ENCODE measurements around the gene BMP10. TPM values are rescaled to one million over a fixed set of nuclear protein-coding genes. Genes with fewer than 3 reads are reported as not detected.
A peak's percentile ranks its signal among the peaks of the same experiment; 100 is the strongest.

The BMP10 gene
- total RNA-seq, 2 donors from 2014 or later = not detected

DNA sequence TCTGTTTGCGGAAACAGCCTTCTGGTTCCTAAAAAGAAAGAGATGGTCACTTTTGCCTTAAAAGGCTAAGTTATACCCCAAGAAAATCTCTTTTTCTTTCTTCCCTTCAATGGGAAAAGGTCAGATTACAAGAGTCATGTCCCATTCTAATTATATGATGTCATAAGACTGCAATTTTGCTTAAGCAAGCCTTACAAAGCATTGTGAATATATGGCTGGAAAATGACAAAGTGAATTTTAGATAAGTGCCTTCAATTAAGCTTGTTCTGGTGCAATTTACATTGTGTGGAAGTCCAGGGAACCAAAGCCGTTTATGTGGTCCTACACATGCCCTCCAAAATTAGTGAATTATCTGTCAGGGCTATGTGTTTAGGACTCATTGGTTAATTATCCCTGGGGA lies 7.6 kb upstream of the BMP10 start:
- H3K4me1 Mint-ChIP-seq = no peaks in the 10 kb centered on the region
- no peak overlapping the region for H3K4me3 Mint-ChIP-seq
- ATAC-seq (replicated peaks) = no peak
- H3K27ac Mint-ChIP-seq = no peak overlapping the region
- H3K27me3 Mint-ChIP-seq = peaks cover 7% of the 10 kb centered on the region
- no peaks in the 10 kb centered on the region for H3K36me3 Mint-ChIP-seq (ENCODE audit: low read depth)
- H3K9me3 Mint-ChIP-seq = no peaks in the 10 kb centered on the region

GRCh38 chr2:68878071-68878711 lies 7.0 kb upstream of the BMP10 start:
- Mint-ChIP-seq H3K36me3 (ENCODE audit: low read depth) (no peaks in the 10 kb centered on the region), H3K27me3 (peaks cover 7% of the 10 kb centered on the region), H3K4me1 (no peaks in the 10 kb centered on the region), H3K27ac (no peak overlapping the region), H3K4me3 (no peak overlapping the region), H3K9me3 (no peaks in the 10 kb centered on the region)
- no peak for ATAC-seq (replicated peaks)

DNA sequence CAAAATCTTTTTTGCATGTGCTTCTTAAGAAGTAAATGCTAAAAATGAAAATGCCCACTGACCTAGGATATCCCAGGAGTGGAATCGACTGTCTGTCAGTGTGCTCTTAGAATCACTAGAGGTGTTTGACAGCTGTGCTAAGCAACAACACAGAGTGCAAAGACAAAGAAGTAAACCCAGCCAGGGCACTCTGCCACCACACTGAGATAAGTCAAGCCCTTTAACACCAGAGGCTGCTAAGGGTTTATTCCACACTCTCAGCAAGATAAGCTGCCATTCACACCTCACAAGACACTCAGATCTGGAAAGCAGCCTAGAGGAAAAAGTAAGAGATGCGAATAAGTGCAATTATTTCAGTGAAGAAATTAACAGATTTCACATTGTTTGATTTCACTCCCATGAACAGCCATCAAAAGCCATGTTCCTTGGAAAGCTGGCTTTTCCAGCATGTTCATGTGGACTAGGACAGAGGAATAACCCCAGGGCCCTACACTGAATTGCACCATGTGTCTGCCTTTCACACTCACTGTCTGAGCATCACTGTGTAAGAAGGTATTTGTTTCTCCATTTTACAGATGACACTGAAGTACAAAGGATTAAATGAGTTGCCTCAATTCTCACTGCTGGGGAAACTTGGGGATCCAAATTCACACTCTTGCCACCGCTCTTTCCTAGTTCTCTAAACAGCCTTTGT lies 6.0 kb upstream of the BMP10 start:
- ATAC-seq (replicated peaks) = no peak
- Mint-ChIP-seq H3K4me1 (no peaks in the 10 kb centered on the region), H3K4me3 (no peak overlapping the region), H3K9me3 (no peaks in the 10 kb centered on the region), H3K36me3 (ENCODE audit: low read depth) (no peaks in the 10 kb centered on the region), H3K27ac (no peak overlapping the region), H3K27me3 (peaks cover 7% of the 10 kb centered on the region)

GRCh38 chr2:68870215-68870614 lies 982 bp downstream of the BMP10 start:
- no peaks in the 10 kb centered on the region for H3K4me1 Mint-ChIP-seq
- no peak for ATAC-seq (replicated peaks)
- H3K27ac Mint-ChIP-seq = peak overlapping the region; percentile 75
- no peaks in the 10 kb centered on the region for H3K36me3 Mint-ChIP-seq (ENCODE audit: low read depth)
- H3K4me3 Mint-ChIP-seq = peak overlapping the region; percentile 0
- H3K27me3 Mint-ChIP-seq = no peaks in the 10 kb centered on the region
- H3K9me3 Mint-ChIP-seq = no peaks in the 10 kb centered on the region

DNA sequence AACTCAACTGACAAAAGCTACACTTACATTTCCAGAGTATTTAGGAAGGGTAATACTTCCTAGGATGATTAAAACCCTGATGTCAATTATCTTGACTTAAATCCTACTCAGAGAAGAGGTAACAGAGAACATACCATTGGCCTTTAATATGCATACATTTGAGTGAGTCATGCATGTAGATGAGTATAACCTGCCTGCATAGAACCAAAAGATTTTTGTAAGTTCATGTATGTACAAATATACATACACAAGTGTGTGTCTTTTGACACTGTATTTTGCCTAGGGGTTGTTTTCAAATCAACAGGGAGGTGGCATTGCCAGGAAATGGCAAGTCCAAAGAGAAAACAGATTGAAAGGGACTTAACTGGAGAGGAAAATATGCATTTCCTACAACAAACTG lies 6.1 kb downstream of the BMP10 start:
- ATAC-seq (replicated peaks) = no peak
- no peaks in the 10 kb centered on the region for H3K36me3 Mint-ChIP-seq (ENCODE audit: low read depth)
- no peak overlapping the region for H3K4me3 Mint-ChIP-seq
- no peaks in the 10 kb centered on the region for H3K4me1 Mint-ChIP-seq
- no peaks in the 10 kb centered on the region for H3K27me3 Mint-ChIP-seq
- H3K9me3 Mint-ChIP-seq = no peaks in the 10 kb centered on the region
- no peak overlapping the region for H3K27ac Mint-ChIP-seq

- H3K9me3 Mint-ChIP-seq = no peaks in the 10 kb centered on the region
- no peak overlapping the region for H3K4me3 Mint-ChIP-seq
- no peak overlapping the region for H3K27ac Mint-ChIP-seq
- H3K27me3 Mint-ChIP-seq = no peaks in the 10 kb centered on the region
- no peak for ATAC-seq (replicated peaks)
- H3K4me1 Mint-ChIP-seq = no peaks in the 10 kb centered on the region
- H3K36me3 Mint-ChIP-seq (ENCODE audit: low read depth) = no peaks in the 10 kb centered on the region
Measured at GRCh38 chr2:68863996-68864395, 7.2 kb downstream of the BMP10 start.

- no peak for ATAC-seq (replicated peaks)
- Mint-ChIP-seq H3K36me3 (ENCODE audit: low read depth) (no peaks in the 10 kb centered on the region), H3K27ac (no peak overlapping the region), H3K27me3 (no peaks in the 10 kb centered on the region), H3K9me3 (no peaks in the 10 kb centered on the region), H3K4me3 (no peak overlapping the region), H3K4me1 (no peaks in the 10 kb centered on the region)
Measured at GRCh38 chr2:68862889-68863288, 8.3 kb downstream of the BMP10 start.

- Mint-ChIP-seq H3K27ac (no peak overlapping the region), H3K9me3 (no peaks in the 10 kb centered on the region), H3K4me3 (no peak overlapping the region), H3K36me3 (ENCODE audit: low read depth) (no peaks in the 10 kb centered on the region), H3K27me3 (peaks cover 3% of the 10 kb centered on the region), H3K4me1 (no peaks in the 10 kb centered on the region)
- no peak for ATAC-seq (replicated peaks)
Measured at GRCh38 chr2:68861330-68861729, 9.9 kb downstream of the BMP10 start.

- ATAC-seq (replicated peaks) = no peak
- Mint-ChIP-seq H3K4me3 (no peak overlapping the region), H3K9me3 (no peaks in the 10 kb centered on the region), H3K27ac (no peak overlapping the region), H3K36me3 (ENCODE audit: low read depth) (no peaks in the 10 kb centered on the region), H3K4me1 (no peaks in the 10 kb centered on the region), H3K27me3 (peaks cover 3% of the 10 kb centered on the region)
Measured at GRCh38 chr2:68860111-68860510, 11.1 kb downstream of the BMP10 start.

DNA sequence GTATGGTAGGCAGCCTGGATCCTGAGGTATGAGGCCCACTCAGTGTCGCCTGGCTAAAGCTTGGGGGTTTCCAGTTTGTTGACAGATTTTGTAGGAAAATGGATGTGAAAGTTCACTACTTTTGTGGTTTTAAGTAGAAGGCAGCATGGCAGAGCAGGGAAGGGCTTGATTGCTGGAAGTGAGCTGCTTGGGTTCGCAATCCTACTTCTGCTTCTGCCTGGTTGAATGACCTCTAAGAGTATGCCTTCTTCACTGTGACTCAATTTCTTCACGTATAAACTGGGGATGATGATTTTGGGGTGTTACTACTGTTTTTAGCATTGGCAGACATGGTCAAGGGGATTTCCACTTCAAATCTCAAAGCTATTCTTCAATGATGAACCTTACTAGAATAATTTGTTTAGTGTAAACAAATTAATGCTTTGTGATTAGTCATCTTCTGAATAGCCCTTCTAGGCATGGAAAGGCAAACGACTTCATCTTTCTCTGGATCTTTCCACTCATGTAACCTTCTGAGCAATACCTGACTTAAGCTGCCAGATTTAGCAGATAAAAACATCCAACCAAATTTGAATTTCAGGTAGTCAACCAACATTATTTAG lies 13.2 kb downstream of the BMP10 start:
- Mint-ChIP-seq H3K27ac (peak overlapping the region; percentile 37), H3K9me3 (no peaks in the 10 kb centered on the region), H3K4me1 (no peaks in the 10 kb centered on the region), H3K4me3 (no peak overlapping the region), H3K36me3 (ENCODE audit: low read depth) (no peaks in the 10 kb centered on the region), H3K27me3 (peaks cover 6% of the 10 kb centered on the region)
- ATAC-seq (replicated peaks) = peak; percentile 81

- Mint-ChIP-seq H3K4me1 (no peaks in the 10 kb centered on the region), H3K36me3 (ENCODE audit: low read depth) (no peaks in the 10 kb centered on the region), H3K9me3 (no peaks in the 10 kb centered on the region), H3K27ac (peak overlapping the region; percentile 37), H3K4me3 (no peak overlapping the region), H3K27me3 (peaks cover 6% of the 10 kb centered on the region)
- peak; percentile 23 for ATAC-seq (replicated peaks)
Measured at GRCh38 chr2:68857202-68857845, 13.9 kb downstream of the BMP10 start.

- no peak for ATAC-seq (replicated peaks)
- H3K4me3 Mint-ChIP-seq = no peak overlapping the region
- peaks cover 6% of the 10 kb centered on the region for H3K27me3 Mint-ChIP-seq
- no peaks in the 10 kb centered on the region for H3K9me3 Mint-ChIP-seq
- no peaks in the 10 kb centered on the region for H3K36me3 Mint-ChIP-seq (ENCODE audit: low read depth)
- H3K27ac Mint-ChIP-seq = no peak overlapping the region
- no peaks in the 10 kb centered on the region for H3K4me1 Mint-ChIP-seq
Measured at GRCh38 chr2:68855550-68855949, 15.6 kb downstream of the BMP10 start.

DNA sequence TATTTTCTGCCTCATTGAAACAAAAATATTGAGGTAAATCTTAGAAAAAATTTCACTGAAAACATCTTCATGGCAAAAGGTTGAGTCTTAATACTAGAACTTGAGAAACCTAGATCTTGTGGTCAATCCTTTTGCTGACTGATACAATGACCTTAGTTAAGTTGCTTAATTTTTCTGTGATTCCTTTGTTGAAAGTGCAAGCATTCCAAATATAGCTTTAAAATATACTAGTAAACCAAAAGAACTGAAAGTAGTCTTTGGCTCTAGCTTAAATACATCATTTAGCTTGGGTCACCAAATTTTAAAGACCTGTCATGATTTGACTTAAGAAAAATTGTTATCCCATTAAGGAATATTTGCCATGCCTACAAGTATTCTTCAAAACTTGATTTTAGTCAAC lies 16.7 kb downstream of the BMP10 start:
- no peaks in the 10 kb centered on the region for H3K36me3 Mint-ChIP-seq (ENCODE audit: low read depth)
- no peak for ATAC-seq (replicated peaks)
- H3K27ac Mint-ChIP-seq = no peak overlapping the region
- H3K4me1 Mint-ChIP-seq = no peaks in the 10 kb centered on the region
- no peaks in the 10 kb centered on the region for H3K9me3 Mint-ChIP-seq
- peaks cover 6% of the 10 kb centered on the region for H3K27me3 Mint-ChIP-seq
- no peak overlapping the region for H3K4me3 Mint-ChIP-seq

- H3K9me3 Mint-ChIP-seq = no peaks in the 10 kb centered on the region
- no peaks in the 10 kb centered on the region for H3K4me1 Mint-ChIP-seq
- no peaks in the 10 kb centered on the region for H3K36me3 Mint-ChIP-seq (ENCODE audit: low read depth)
Measured at GRCh38 chr2:68853915-68854314, 17.3 kb downstream of the BMP10 start.

GRCh38 chr2:68853035-68853434 lies 18.2 kb downstream of the BMP10 start:
- H3K4me3 Mint-ChIP-seq = no peak overlapping the region
- H3K27me3 Mint-ChIP-seq = peaks cover 9% of the 10 kb centered on the region
- H3K4me1 Mint-ChIP-seq = no peaks in the 10 kb centered on the region
- no peaks in the 10 kb centered on the region for H3K36me3 Mint-ChIP-seq (ENCODE audit: low read depth)
- H3K9me3 Mint-ChIP-seq = no peaks in the 10 kb centered on the region
- ATAC-seq (replicated peaks) = no peak
- H3K27ac Mint-ChIP-seq = no peak overlapping the region

More at GRCh38 chr2:68853915-68854314, 17.3 kb downstream of the BMP10 start:
- no peak for ATAC-seq (replicated peaks)
- Mint-ChIP-seq H3K4me3 (no peak overlapping the region), H3K27me3 (peaks cover 9% of the 10 kb centered on the region), H3K27ac (no peak overlapping the region)

Measured in activated T-helper 17 cell treated with anti-CD3 and anti-CD28 coated beads, Interleukin-2, amount 50 U/mL, for 72 hours (primary cell).